Hematopoietic multipotent progenitor cell treated with erythropoietin and hydrocortisone succinate and interleukin-3 and kit ligand, for 17 days (in vitro differentiated cells): Measurements from ENCODE around the gene HSD3B7.
A peak's percentile ranks its signal among the peaks of the same experiment; 100 is the strongest.

ENCODE experiments used
- DNase-seq: peaks from one replicate; pipeline ENCODE4 v3.0.0-alpha.2; 2015; ENCODE audit warnings: low spot score

The HSD3B7 gene

DNA sequence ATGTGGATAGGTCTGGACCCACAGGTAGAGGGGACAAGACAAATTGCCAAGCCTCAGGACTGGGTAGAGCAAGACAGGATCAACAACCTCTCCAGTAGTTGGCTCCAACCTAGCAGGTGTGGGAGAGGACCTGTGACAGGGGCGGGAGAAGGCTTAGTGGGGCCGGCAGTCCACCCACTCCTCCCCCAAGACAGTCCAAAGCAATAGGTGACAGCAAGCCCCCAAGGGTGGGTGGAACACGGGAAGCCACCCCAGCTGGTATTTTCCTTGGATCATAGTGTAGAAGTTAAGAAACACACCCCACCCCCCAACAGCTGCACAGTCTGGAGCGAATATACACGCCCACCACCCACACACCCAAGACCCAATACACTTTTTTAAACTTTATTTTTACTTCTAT lies 44.3 kb downstream of the HSD3B7 start:
- DNase-seq: no peak

DNA sequence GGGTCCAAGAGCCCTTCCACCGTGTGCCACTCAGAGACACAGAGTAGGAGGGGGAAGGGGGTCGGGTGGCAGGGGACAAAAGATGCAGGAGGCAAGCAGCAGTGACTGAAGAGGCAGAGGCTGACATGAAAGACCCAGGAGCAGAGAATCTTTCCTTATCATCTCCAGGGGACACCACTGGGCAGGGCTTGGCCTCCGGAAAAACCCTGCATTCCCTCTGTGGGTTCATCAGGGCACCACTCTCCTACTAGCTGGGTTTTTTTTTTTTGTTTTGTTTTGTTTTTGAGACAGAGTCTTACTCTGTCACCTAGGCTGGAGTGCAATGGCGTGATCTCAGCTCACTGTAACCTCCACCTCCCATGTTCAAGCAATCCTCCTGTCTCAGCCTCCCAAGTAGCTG lies 46.3 kb downstream of the HSD3B7 start:
- DNase-seq: peak; percentile 36

DNA sequence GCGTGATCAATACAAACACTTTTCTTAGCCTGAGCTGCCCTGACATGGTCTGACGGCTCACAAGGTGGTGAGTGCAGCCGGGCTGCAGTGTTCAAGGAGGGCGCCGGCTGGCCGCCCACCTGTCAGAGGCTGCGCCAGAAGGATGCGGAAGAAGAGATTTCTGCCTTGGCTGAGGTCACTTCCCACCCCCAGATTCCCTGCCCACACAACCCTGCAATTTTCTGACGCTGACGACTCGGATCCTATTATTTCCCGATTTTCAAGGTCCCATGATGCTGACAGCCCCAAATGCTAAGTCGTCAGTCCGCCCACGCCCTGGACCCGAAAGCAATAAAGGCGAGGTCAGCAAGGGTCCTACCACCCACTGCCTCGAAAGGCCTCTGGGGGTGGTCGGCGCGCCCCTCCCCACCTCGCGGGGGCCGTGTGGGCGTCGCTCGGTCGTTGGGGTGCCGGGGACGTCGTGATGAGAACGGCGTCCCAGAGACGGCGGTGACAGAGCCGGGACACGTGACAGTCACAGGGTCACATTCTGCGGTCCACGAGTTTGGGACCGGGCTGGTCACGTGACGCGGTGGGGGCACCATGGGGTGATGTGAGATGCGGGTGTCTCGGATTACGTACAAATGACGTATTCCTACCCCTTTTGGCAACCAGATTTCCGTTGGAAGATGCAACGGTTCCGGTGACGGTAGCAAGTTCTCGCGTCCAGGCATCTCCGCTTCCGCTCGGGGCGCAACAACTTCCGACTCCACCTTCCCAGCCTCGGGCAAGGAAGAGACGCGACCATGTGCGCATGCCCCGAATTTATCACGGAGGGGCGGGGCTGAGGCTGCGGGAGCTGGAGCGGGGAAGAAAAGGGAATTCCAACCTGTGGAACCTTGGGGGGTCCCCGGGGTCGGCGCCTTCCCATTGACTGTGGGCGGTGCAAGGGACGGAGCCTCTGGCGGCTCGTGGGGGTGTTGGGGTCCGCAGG lies 48.0 kb downstream of the HSD3B7 start, which contains the start of gene STX4:
STX4 (plus strand) TSS at position 823 of the 973 bp plus-strand sequence. CDS start 248 bp downstream, outside the sequence.
- DNase-seq: peak; percentile 99

DNA sequence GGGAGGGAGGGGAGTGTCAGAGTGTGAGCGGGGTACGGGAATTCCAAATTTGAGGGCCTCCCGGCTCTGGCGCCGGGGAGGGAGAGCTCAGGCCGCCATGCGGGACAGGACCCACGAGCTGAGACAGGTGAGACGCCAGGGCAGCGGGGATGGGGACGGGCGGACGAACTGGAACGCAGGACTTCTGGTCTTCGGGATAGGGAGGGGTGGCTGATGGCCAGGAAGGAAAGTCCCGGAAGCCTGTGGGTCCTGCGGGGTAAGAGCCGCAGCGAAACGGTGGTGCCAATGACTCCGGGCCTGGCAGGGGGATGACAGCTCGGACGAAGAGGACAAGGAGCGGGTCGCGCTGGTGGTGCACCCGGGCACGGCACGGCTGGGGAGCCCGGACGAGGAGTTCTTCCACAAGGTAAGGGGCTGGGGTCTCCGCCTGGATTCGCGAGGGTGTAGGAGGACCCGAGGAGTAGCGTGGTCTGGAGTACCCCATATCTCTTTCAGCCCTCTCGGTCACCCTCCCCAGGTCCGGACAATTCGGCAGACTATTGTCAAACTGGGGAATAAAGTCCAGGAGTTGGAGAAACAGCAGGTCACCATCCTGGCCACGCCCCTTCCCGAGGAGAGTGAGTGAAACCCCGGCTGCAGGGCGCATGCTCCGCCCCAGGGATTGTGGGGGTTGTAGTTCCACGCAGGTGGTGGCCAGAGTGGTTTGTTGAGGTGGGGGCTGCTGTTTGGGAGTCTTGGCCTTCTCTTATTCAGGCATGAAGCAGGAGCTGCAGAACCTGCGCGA lies 48.9 kb downstream of the HSD3B7 start:
- DNase-seq: peak; percentile 96

DNA sequence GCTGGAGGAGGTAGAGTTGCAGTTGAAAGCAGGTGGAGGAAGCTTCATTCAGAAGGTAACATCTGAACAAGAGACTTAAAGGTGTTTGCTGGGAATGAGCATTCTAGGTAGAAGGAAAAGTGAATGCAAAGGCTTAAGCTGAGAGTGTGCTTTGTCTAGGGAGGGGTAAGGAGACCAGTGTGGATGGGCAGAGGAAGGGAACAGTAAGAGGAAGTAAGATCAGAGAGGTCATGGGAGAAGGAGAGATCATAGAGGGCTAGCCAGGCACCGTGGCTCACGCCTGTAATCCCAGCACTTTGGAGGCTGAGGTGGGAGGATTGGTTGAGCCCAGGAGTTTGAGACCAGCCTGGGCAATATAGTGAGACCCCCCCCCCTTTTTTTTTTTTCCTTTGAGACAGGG lies 51.7 kb downstream of the HSD3B7 start:
- no peak for DNase-seq
